Fibroblast of the aortic adventitia (primary cell): ENCODE measurements around the gene TBP. TPM values are rescaled to one million over a fixed set of nuclear protein-coding genes. Genes with fewer than 3 reads are reported as not detected.

Experiments
- DNase-seq: peaks from one replicate; pipeline ENCODE4 v3.0.0-alpha.2; 2010; ENCODE audit warnings: low read depth
- H3K4me3 ChIP-seq: 2 replicates; pipeline ENCODE4 v1.5.1; 2011; ENCODE audit warnings: low read depth, mild to moderate bottlenecking, control low read depth, low read length, moderate library complexity
- total RNA-seq: library from RNA; depleted of rRNA; stranded (reverse); fragments of >200 nt; gene quantifications from 2 replicates; pipeline ENCODE4 v1.2.3, GENCODE V29; 2012; ENCODE audit warnings: low replicate concordance
- TF ChIP-seq, protein P1 (sequence below): IDR thresholded peaks from 2 replicates; pipeline ENCODE4 v1.5.1; 2011; ENCODE audit warnings: mild to moderate bottlenecking, low read length, control low read depth, inconsistent platforms; ENCODE audit not compliant: insufficient read depth

TBP gene
- total RNA-seq, 1 donor = 16.8 TPM

DNA sequence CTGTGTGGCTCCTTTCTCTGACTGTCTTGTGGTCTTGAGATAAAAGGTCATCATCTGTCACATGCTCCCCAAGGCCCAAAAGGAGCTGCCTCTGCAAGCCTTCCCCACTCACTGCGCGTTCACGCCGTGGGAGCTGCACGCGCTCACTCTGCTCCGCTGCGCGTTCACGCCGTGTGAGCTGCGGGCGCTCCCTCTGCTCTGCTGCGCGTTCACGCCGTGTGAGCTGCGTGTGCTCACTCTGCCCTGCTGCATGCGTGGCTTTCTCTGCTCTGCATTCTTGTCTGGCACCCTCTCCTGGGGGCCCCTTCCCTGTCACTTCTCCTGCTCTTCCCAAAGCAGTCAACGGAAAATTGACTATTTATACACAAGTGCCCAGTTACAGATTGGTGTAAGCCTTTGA is 43.5 kb upstream of the TBP start:
- DNase-seq = no peak
- TF ChIP-seq, protein P1, sequence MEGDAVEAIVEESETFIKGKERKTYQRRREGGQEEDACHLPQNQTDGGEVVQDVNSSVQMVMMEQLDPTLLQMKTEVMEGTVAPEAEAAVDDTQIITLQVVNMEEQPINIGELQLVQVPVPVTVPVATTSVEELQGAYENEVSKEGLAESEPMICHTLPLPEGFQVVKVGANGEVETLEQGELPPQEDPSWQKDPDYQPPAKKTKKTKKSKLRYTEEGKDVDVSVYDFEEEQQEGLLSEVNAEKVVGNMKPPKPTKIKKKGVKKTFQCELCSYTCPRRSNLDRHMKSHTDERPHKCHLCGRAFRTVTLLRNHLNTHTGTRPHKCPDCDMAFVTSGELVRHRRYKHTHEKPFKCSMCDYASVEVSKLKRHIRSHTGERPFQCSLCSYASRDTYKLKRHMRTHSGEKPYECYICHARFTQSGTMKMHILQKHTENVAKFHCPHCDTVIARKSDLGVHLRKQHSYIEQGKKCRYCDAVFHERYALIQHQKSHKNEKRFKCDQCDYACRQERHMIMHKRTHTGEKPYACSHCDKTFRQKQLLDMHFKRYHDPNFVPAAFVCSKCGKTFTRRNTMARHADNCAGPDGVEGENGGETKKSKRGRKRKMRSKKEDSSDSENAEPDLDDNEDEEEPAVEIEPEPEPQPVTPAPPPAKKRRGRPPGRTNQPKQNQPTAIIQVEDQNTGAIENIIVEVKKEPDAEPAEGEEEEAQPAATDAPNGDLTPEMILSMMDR = no peak
- H3K4me3 ChIP-seq = no peak overlapping the region

DNA sequence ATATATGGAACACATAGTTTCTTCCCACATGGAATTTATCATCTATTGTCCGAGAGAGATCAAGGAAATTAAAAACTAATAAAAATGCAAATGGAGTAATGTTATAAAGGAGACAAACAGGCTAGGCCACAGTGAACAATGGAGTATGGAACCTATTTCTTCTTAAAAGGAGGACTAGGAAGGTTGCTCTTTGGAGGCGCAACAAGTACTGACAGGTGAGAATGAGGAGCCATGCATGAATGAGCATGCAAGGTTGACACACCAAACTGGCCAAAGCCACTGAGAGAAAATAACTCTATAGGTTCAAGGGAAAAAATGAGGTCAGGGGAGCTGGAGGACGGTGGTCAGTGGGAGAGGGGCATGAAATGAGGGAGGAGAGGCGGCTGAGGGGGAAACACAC is 41.9 kb upstream of the TBP start:
- H3K4me3 ChIP-seq = no peak overlapping the region
- no peak for DNase-seq
- TF ChIP-seq, protein P1 = no peak

GRCh38 chr6:170514908-170515307 is 39.3 kb upstream of the TBP start:
- TF ChIP-seq, protein P1 = no peak
- H3K4me3 ChIP-seq = no peak overlapping the region
- DNase-seq = no peak

- DNase-seq = peak; percentile 82
- TF ChIP-seq, protein P1 = peak; percentile 91
- H3K4me3 ChIP-seq = no peak overlapping the region
These were observed 37.2 kb upstream of the TBP start for GRCh38 chr6:170516783-170517616.

DNA sequence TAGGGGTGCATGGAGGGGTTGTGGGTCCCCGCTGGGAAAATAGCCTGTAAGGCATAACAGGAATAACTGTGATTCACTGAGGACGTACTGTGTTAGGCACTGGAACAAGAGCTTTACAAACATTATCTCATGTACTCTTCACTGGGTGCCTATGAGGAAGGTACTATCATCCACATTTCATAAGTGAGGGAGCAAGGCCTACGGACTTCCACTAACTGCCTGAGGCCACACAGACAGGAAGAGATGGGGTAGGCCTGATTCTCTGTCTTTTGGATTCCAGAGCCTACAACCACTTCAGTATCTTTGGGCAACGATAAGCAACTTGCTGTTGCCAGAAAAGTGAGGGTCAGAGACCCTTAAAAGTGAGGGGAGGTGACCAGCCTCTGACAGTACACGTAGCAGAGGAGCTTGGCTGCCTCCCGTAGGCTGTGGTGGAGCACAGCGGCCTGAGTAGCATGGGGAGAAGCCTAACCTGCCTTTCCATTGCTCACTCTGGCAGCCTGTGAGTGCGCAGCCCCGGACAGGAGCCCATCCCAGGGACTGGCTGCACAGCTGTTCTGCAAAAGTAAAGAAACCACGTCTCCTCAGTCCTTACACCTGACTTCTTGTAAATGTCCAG is 31.5 kb upstream of the TBP start:
- no peak overlapping the region for H3K4me3 ChIP-seq
- peak; percentile 4 for DNase-seq
- TF ChIP-seq, protein P1 = no peak

DNA sequence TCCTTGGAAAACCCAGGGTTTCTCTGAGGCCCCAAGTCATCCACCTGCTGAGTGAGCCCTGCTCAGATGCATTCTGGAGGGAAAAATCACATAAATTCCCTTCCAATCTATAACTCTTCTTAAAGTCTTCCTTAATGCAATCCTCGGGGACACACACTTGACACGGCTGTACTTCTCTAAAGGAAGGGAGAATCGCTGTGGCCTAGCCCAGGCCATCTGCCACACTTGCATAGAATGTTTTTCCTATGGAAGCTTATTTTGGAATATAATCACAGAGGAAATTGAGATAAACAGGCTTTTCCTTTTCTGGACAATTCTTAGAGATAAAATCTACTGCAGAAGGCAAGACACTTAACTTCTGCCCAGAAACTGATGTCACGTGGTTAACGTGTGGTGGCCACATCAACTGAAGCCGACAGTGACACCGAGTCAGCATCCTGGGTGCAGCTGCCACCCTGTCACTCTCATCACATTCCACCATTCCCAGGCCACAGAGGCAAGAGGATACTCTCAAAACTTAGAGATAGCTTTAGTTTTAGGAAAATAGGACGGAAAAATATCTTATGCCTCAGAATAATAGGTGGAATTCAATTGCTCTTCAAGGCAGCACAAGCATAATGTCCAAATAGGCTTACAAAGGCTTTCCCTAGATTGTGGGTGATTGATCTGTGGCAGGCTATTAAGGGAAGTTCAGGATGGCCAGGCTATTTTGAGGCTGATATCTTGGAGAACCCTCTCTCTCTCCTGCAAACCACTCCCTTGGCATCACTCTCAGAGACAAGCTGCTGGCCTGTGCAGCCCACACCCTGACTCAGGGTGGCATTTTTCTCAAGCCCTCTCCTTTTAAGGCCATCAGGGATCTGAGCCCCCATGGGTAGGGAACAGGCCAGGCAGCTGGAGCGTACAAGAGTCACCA is 30.7 kb upstream of the TBP start:
- no peak overlapping the region for H3K4me3 ChIP-seq
- no peak for DNase-seq
- TF ChIP-seq, protein P1 = no peak
